GM06990 (cell line): ENCODE data around the gene BMPR2.

Experiments used
- DNase-seq: peaks from one replicate; pipeline ENCODE4 v3.0.0-alpha.2; 2011; ENCODE audit not compliant: insufficient read length; ENCODE audit errors: extremely low read depth
- H3K27me3 ChIP-seq: replicated peaks from 2 replicates; pipeline ENCODE4 v1.6.0; 2011; ENCODE audit warnings: low read length; ENCODE audit not compliant: control insufficient read depth, insufficient read depth
- H3K36me3 ChIP-seq: 2 replicates; pipeline ENCODE4 v1.5.1; 2011; ENCODE audit warnings: low read length; ENCODE audit not compliant: control insufficient read depth, insufficient read depth
- H3K4me3 ChIP-seq: replicated peaks from 2 replicates; pipeline ENCODE4 v1.5.1; 2011; ENCODE audit warnings: low read depth, mild to moderate bottlenecking, control low read depth, low read length
- TF ChIP-seq, protein P1 (sequence below): IDR thresholded peaks from 2 replicates; pipeline ENCODE4 v1.5.1; 2011; ENCODE audit warnings: low read length, control low read depth, mild to moderate bottlenecking, inconsistent platforms; ENCODE audit not compliant: insufficient read depth, poor library complexity, severe bottlenecking

Gene BMPR2

DNA sequence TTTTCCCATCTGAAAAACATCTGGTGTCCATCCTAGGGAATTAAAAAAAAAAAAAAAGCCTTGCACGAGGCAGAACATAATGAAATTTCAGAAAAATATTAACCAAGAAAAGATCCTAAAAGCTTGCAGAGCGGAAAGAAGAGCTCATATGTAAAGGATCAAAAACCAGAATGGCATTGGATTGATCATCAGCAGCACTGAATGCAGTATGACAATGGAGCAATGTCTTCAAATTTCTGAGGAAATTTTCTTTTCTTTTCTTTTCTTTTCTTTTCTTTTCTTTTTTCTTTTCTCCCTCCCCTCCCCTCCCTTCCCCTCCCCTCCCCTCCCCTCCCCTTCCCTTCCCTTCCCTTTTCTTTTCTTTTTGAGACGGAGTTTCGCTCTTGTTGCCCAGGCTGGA lies 237.4 kb downstream of the BMPR2 start:
- H3K36me3 ChIP-seq, result no peaks in the 10 kb centered on the region

More for the DNA sequence above, 237.4 kb downstream of the BMPR2 start:
- H3K27me3 ChIP-seq, result no peaks in the 10 kb centered on the region
- no peak overlapping the region for H3K4me3 ChIP-seq
- DNase-seq, result no peak
- TF ChIP-seq, protein P1, sequence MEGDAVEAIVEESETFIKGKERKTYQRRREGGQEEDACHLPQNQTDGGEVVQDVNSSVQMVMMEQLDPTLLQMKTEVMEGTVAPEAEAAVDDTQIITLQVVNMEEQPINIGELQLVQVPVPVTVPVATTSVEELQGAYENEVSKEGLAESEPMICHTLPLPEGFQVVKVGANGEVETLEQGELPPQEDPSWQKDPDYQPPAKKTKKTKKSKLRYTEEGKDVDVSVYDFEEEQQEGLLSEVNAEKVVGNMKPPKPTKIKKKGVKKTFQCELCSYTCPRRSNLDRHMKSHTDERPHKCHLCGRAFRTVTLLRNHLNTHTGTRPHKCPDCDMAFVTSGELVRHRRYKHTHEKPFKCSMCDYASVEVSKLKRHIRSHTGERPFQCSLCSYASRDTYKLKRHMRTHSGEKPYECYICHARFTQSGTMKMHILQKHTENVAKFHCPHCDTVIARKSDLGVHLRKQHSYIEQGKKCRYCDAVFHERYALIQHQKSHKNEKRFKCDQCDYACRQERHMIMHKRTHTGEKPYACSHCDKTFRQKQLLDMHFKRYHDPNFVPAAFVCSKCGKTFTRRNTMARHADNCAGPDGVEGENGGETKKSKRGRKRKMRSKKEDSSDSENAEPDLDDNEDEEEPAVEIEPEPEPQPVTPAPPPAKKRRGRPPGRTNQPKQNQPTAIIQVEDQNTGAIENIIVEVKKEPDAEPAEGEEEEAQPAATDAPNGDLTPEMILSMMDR, result no peak
